ENCODE data around the gene MACROD2.

Gene MACROD2

DNA sequence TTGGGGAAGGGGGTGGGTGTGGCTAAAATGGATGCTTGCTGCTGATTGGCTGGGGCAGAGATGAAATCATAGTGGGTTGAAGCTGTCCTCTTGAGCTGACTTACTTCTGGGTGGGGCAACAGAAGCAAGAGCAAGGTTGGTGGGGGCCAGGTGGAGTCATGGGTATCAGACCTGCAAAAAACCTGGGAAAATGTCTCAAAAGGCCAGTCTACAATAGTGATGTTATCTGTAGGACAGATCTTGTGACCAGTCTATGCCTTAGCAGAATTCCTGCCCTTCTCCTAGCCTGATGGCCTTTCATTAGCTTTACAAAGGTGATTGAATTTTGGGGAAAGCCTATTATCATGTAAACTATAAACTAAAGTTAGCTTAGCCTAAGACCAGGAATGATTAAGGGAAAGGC, 1632.2 kb downstream of the MACROD2 start:
- CTCF ChIA-PET: interaction anchor here (1.1 kb wide), 1 partner anchor 9 kb away, joined by 4 read pairs; no protein-coding TSS in a partner anchor
- DNase-seq (ENCODE audit: extremely low spot score): no peak
- TF ChIP-seq CTCF (IDR thresholded peaks at IDR 0.05; ENCODE audit: control extremely low read depth, extremely low read depth, low read depth, missing control alignments): no peak
- POLR2A ChIA-PET: no interaction called here

GRCh38 chr20:15628851-15629353, 1633.6 kb downstream of the MACROD2 start:
- CTCF ChIA-PET: interaction anchor here (1.0 to 1.4 kb wide), 3 partner anchors 8 to 25 kb away, joined by 4 to 5 read pairs (median 4); no protein-coding TSS in a partner anchor
- POLR2A ChIA-PET: no interaction called here
- TF ChIP-seq CTCF (IDR thresholded peaks at IDR 0.05; ENCODE audit: control extremely low read depth, extremely low read depth, low read depth, missing control alignments): no peak
- DNase-seq (ENCODE audit: extremely low spot score): no peak

- TF ChIP-seq CTCF (IDR thresholded peaks at IDR 0.05; ENCODE audit: control extremely low read depth, extremely low read depth, low read depth, missing control alignments): no peak
- POLR2A ChIA-PET: no interaction called here
- no peak for DNase-seq (ENCODE audit: extremely low spot score)
- CTCF ChIA-PET: no interaction called here
These were observed 1635.0 kb downstream of the MACROD2 start for GRCh38 chr20:15630360-15630759.

DNA sequence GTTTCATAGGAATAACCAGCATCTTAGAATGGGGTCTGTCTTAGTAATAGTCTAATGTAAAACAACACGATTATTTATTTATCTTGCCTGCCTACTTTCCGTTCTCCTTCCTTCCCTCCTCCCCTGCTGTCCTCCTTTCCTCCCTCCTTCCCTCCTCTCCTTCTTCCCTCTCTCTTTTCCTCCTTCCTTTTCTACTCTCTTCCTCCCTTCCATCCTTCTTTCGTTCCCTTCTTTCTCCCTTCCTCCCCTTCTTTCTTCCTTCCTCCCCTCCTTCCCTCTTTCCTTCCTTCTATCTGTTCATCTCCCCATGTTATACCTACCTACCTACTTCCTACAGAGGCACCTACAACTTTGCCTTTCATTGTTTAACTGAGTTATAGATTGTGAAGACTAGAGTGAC, 1637.4 kb downstream of the MACROD2 start:
- ChIA-PET POLR2A (no interaction called here), CTCF (no interaction called here)
- TF ChIP-seq CTCF (IDR thresholded peaks at IDR 0.05; ENCODE audit: control extremely low read depth, extremely low read depth, low read depth, missing control alignments): no peak
- no peak for DNase-seq (ENCODE audit: extremely low spot score)

DNA sequence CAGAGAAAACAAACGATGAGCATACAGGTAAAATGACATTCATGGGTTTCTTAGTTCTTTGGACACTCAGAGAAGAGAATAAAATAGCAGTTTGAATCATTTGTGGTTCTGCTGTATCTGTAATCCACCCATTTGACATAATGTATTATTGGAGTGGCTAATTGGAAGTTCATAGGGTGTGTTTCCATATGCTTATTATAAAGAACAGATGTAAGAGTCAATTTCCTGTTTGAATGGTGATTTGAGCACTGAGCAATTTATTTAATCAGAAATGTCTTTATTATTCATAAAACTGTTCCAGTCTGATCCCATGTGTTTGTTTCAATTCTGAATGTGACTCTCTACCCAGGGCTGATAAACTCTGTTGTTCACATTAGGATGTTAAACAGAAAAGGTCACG, 1638.8 kb downstream of the MACROD2 start:
- ChIA-PET POLR2A (no interaction called here), CTCF (interaction anchor here (1.7 kb wide), 1 partner anchor 11 kb away, joined by 6 read pairs; no protein-coding TSS in a partner anchor)
- DNase-seq (ENCODE audit: extremely low spot score): no peak
- TF ChIP-seq CTCF (IDR thresholded peaks at IDR 0.05; ENCODE audit: control extremely low read depth, extremely low read depth, low read depth, missing control alignments): no peak

- no peak for DNase-seq (ENCODE audit: extremely low spot score)
- ChIA-PET POLR2A (no interaction called here), CTCF (interaction anchor here (0.7 to 1.0 kb wide), 2 partner anchors 11 to 17 kb away, joined by 3 to 4 read pairs; no protein-coding TSS in a partner anchor)
- TF ChIP-seq CTCF (IDR thresholded peaks at IDR 0.05; ENCODE audit: control extremely low read depth, extremely low read depth, low read depth, missing control alignments): no peak
These were observed 1642.2 kb downstream of the MACROD2 start for GRCh38 chr20:15637546-15637945.
